Measurements from ENCODE around the gene PLXDC2. TPM values are rescaled to one million over a fixed set of nuclear protein-coding genes. Genes with fewer than 3 reads are reported as not detected.
A peak's percentile ranks its signal among the peaks of the same experiment; 100 is the strongest.

Gene PLXDC2
- total RNA-seq, 1 donor from 2014 or later = 7.5 TPM

GRCh38 chr10:19809481-19809880 is 6.8 kb upstream of the PLXDC2 start:
- DNase-seq (ENCODE audit: low read depth) = no peak
- no peaks in the 10 kb centered on the region for H3K36me3 ChIP-seq (ENCODE audit: control insufficient read depth, insufficient read depth, low read length)

GRCh38 chr10:19811540-19811939 is 4.7 kb upstream of the PLXDC2 start:
- no peak for DNase-seq (ENCODE audit: low read depth)
- no peaks in the 10 kb centered on the region for H3K27me3 ChIP-seq (ENCODE audit: control insufficient read depth, insufficient read depth, low read length)
- peak; percentile 67 for TF ChIP-seq CTCF (IDR thresholded peaks at IDR 0.05; ENCODE audit: insufficient read depth, low read length, poor library complexity, severe bottlenecking)
- H3K4me3 ChIP-seq (ENCODE audit: low read depth, low read length) = no peak overlapping the region
- H3K36me3 ChIP-seq (ENCODE audit: control insufficient read depth, insufficient read depth, low read length) = no peaks in the 10 kb centered on the region

More at GRCh38 chr10:19809481-19809880, 6.8 kb upstream of the PLXDC2 start:
- no peaks in the 10 kb centered on the region for H3K27me3 ChIP-seq (ENCODE audit: control insufficient read depth, insufficient read depth, low read length)
- no peak for TF ChIP-seq CTCF (IDR thresholded peaks at IDR 0.05; ENCODE audit: insufficient read depth, low read length, poor library complexity, severe bottlenecking)
- no peak overlapping the region for H3K4me3 ChIP-seq (ENCODE audit: low read depth, low read length)

- no peak for TF ChIP-seq CTCF (IDR thresholded peaks at IDR 0.05; ENCODE audit: insufficient read depth, low read length, poor library complexity, severe bottlenecking)
- Histone ChIP-seq H3K27me3 (ENCODE audit: control insufficient read depth, insufficient read depth, low read length) (peaks cover 5% of the 10 kb centered on the region), H3K36me3 (ENCODE audit: control insufficient read depth, insufficient read depth, low read length) (no peaks in the 10 kb centered on the region), H3K4me3 (ENCODE audit: low read depth, low read length) (no peak overlapping the region)
- DNase-seq (ENCODE audit: low read depth) = no peak
Observed at GRCh38 chr10:19812976-19813375, 3.3 kb upstream of the PLXDC2 start.

- no peaks in the 10 kb centered on the region for H3K36me3 ChIP-seq (ENCODE audit: control insufficient read depth, insufficient read depth, low read length)
- peaks cover 8% of the 10 kb centered on the region for H3K27me3 ChIP-seq (ENCODE audit: control insufficient read depth, insufficient read depth, low read length)
- DNase-seq (ENCODE audit: low read depth) = no peak
- H3K4me3 ChIP-seq (ENCODE audit: low read depth, low read length) = peak overlapping the region; percentile 68
- TF ChIP-seq CTCF (IDR thresholded peaks at IDR 0.05; ENCODE audit: insufficient read depth, low read length, poor library complexity, severe bottlenecking) = no peak
Observed at GRCh38 chr10:19815036-19815730, 1.0 kb upstream of the PLXDC2 start.

- no peak for TF ChIP-seq CTCF (IDR thresholded peaks at IDR 0.05; ENCODE audit: insufficient read depth, low read length, poor library complexity, severe bottlenecking)
- H3K4me3 ChIP-seq (ENCODE audit: low read depth, low read length) = peak overlapping the region; percentile 68
- H3K36me3 ChIP-seq (ENCODE audit: control insufficient read depth, insufficient read depth, low read length) = no peaks in the 10 kb centered on the region
- DNase-seq (ENCODE audit: low read depth) = no peak
- H3K27me3 ChIP-seq (ENCODE audit: control insufficient read depth, insufficient read depth, low read length) = peaks cover 8% of the 10 kb centered on the region
Observed at GRCh38 chr10:19815731-19816410, 361 bp upstream of the PLXDC2 start.
